Activated T-cell treated with anti-CD3 and anti-CD28 coated beads for 1 hour (primary cell): ENCODE measurements around the gene UBE2I.
A peak's percentile ranks its signal among the peaks of the same experiment; 100 is the strongest.

Source experiments
- DNase-seq: peaks from one replicate; pipeline ENCODE4 v3.0.0-alpha.2; 2020; ENCODE audit warnings: low read depth

UBE2I gene

GRCh38 chr16:1343428-1344242 lies 34.2 kb downstream of the UBE2I start:
- no peak for DNase-seq

- DNase-seq, result no peak
Observed at GRCh38 chr16:1344499-1344898, 35.1 kb downstream of the UBE2I start.

GRCh38 chr16:1345087-1345486 lies 35.7 kb downstream of the UBE2I start:
- no peak for DNase-seq

GRCh38 chr16:1345651-1346421 lies 36.4 kb downstream of the UBE2I start:
- no peak for DNase-seq

GRCh38 chr16:1346422-1347285 lies 37.2 kb downstream of the UBE2I start:
- no peak for DNase-seq

- DNase-seq, result no peak
Observed at GRCh38 chr16:1347286-1347855, 37.9 kb downstream of the UBE2I start.

- no peak for DNase-seq
Observed at GRCh38 chr16:1347962-1348361, 38.5 kb downstream of the UBE2I start.

- DNase-seq, result no peak
Observed at GRCh38 chr16:1348441-1348840, 39.0 kb downstream of the UBE2I start.

GRCh38 chr16:1348926-1349325 lies 39.5 kb downstream of the UBE2I start:
- no peak for DNase-seq

GRCh38 chr16:1349351-1349750 lies 39.9 kb downstream of the UBE2I start:
- no peak for DNase-seq

GRCh38 chr16:1349951-1350350 lies 40.5 kb downstream of the UBE2I start:
- no peak for DNase-seq

GRCh38 chr16:1350691-1351090 lies 41.3 kb downstream of the UBE2I start:
- no peak for DNase-seq

GRCh38 chr16:1351215-1351581 lies 41.8 kb downstream of the UBE2I start:
- DNase-seq, result no peak

- DNase-seq, result peak; percentile 68
Observed at GRCh38 chr16:1351582-1352362, 42.3 kb downstream of the UBE2I start, which contains the start of the genes GNPTG and TSR3. Gene GNPTG, plus strand, starts transcription at chr16:1351931. Its CDS starts 35 bp downstream, at chr16:1351966. Gene TSR3, minus strand, starts transcription at chr16:1351878. Its CDS starts 74 bp downstream, at chr16:1351804.

GRCh38 chr16:1354815-1355540 lies 45.5 kb downstream of the UBE2I start:
- no peak for DNase-seq

GRCh38 chr16:1355591-1355990 lies 46.2 kb downstream of the UBE2I start:
- no peak for DNase-seq

GRCh38 chr16:1356061-1356900 lies 46.8 kb downstream of the UBE2I start:
- no peak for DNase-seq

- DNase-seq, result no peak
Observed at GRCh38 chr16:1357906-1358566, 48.6 kb downstream of the UBE2I start.
